ENCODE measurements around the gene ABHD10.

The ABHD10 gene

GRCh38 chr3:112002096-112002971, 23.5 kb downstream of the ABHD10 start:
- no peak for DNase-seq

- no peak for DNase-seq
These were observed 24.7 kb downstream of the ABHD10 start for GRCh38 chr3:112003321-112004080.

- no peak for DNase-seq
These were observed 25.4 kb downstream of the ABHD10 start for GRCh38 chr3:112004187-112004586.

GRCh38 chr3:112004669-112005068, 25.8 kb downstream of the ABHD10 start:
- no peak for DNase-seq

GRCh38 chr3:112005091-112005672, 26.4 kb downstream of the ABHD10 start:
- DNase-seq = no peak

- no peak for DNase-seq
These were observed 28.8 kb downstream of the ABHD10 start for GRCh38 chr3:112007633-112008032.

- DNase-seq = no peak
These were observed 30.8 kb downstream of the ABHD10 start for GRCh38 chr3:112009670-112010069.

GRCh38 chr3:112010636-112011035, 31.8 kb downstream of the ABHD10 start:
- DNase-seq = peak; percentile 73

- no peak for DNase-seq
These were observed 32.6 kb downstream of the ABHD10 start for GRCh38 chr3:112011376-112011940.

GRCh38 chr3:112012205-112012992, 33.6 kb downstream of the ABHD10 start:
- DNase-seq = no peak

GRCh38 chr3:112013058-112013783, 34.4 kb downstream of the ABHD10 start:
- peak; percentile 42 for DNase-seq

- no peak for DNase-seq
These were observed 34.9 kb downstream of the ABHD10 start for GRCh38 chr3:112013784-112014143.

GRCh38 chr3:112017091-112017490, 38.3 kb downstream of the ABHD10 start:
- no peak for DNase-seq

- no peak for DNase-seq
These were observed 39.9 kb downstream of the ABHD10 start for GRCh38 chr3:112018712-112019111.

- no peak for DNase-seq
These were observed 40.9 kb downstream of the ABHD10 start for GRCh38 chr3:112019716-112020115.

- no peak for DNase-seq
These were observed 41.9 kb downstream of the ABHD10 start for GRCh38 chr3:112020674-112021085.

- DNase-seq = no peak
These were observed 48.3 kb downstream of the ABHD10 start for GRCh38 chr3:112027142-112027541.

GRCh38 chr3:112027826-112028225, 49.0 kb downstream of the ABHD10 start:
- no peak for DNase-seq

GRCh38 chr3:112030901-112031300, 52.1 kb downstream of the ABHD10 start:
- DNase-seq = no peak

- no peak for DNase-seq
These were observed 53.4 kb downstream of the ABHD10 start for GRCh38 chr3:112032098-112032731.

- no peak for DNase-seq
These were observed 55.6 kb downstream of the ABHD10 start, which contains the start of gene TMPRSS7 for GRCh38 chr3:112034436-112034835. TMPRSS7 (plus strand) TSS chr3:112034736; CDS start chr3:112034846, 110 bp downstream.

Data from NCI-H2107 (cell line).